Neural progenitor cell (in vitro differentiated cells): ENCODE measurements around the gene ZMIZ1. TPM values are rescaled to one million over a fixed set of nuclear protein-coding genes. Genes with fewer than 3 reads are reported as not detected.

Source experiments
- DNase-seq: peaks from one replicate; pipeline ENCODE4 v3.0.0-alpha.2; 2016; ENCODE audit warnings: low spot score
- H2AFZ ChIP-seq: fragments of 200-600 bp; sonication (generic); replicated peaks from 2 replicates; pipeline ENCODE4 v1.6.1; 2016; ENCODE audit warnings: antibody characterized with exemption
- H3F3A ChIP-seq: fragments of 200-600 bp; sonication (generic); 2 replicates; pipeline ENCODE4 v1.6.1; 2016; ENCODE audit warnings: antibody characterized with exemption, low read depth
- H3K27ac ChIP-seq: fragments of 200-600 bp; sonication (generic); 2 replicates; pipeline ENCODE4 v1.5.1; 2016; ENCODE audit warnings: mild to moderate bottlenecking
- H3K27me3 ChIP-seq: fragments of 200-600 bp; sonication (generic); 2 replicates; pipeline ENCODE4 v1.6.1; 2016; ENCODE audit warnings: mild to moderate bottlenecking, moderate library complexity
- H3K36me3 ChIP-seq: fragments of 200-600 bp; sonication (generic); 2 replicates; pipeline ENCODE4 v1.5.1; 2016
- H3K4me1 ChIP-seq: fragments of 200-600 bp; sonication (generic); 2 replicates; pipeline ENCODE4 v1.6.1; 2016; ENCODE audit warnings: mixed run types
- H3K4me2 ChIP-seq: fragments of 200-600 bp; sonication (generic); 2 replicates; pipeline ENCODE4 v1.6.1; 2016
- H3K4me3 ChIP-seq: fragments of 200-600 bp; sonication (generic); 2 replicates; pipeline ENCODE4 v1.5.1; 2016
- H3K79me2 ChIP-seq: fragments of 200-600 bp; sonication (generic); 2 replicates; pipeline ENCODE4 v1.6.1; 2016; ENCODE audit warnings: low read depth
- H3K9ac ChIP-seq: fragments of 200-600 bp; sonication (generic); 2 replicates; pipeline ENCODE4 v1.6.1; 2016
- H3K9me3 ChIP-seq: fragments of 200-600 bp; sonication (generic); 2 replicates; pipeline ENCODE4 v1.5.1; 2016; ENCODE audit warnings: low read depth
- H4K20me1 ChIP-seq: fragments of 200-600 bp; sonication (generic); 2 replicates; pipeline ENCODE4 v1.6.1; 2016; ENCODE audit warnings: low read depth
- H3K27ac Mint-ChIP-seq: 3 replicates; pipeline ENCODE4 v1.8.0; 2021; ENCODE audit warnings: mixed read lengths
- H3K27me3 Mint-ChIP-seq: 2 replicates; pipeline ENCODE4 v1.8.0; 2022; ENCODE audit warnings: low read depth, mild to moderate bottlenecking, inconsistent platforms, moderate library complexity, mixed read lengths; ENCODE audit not compliant: insufficient read depth
- H3K36me3 Mint-ChIP-seq: 3 replicates; pipeline ENCODE4 v1.8.0; 2021; ENCODE audit warnings: mixed read lengths
- H3K4me1 Mint-ChIP-seq: 3 replicates; pipeline ENCODE4 v1.8.0; 2021; ENCODE audit warnings: mixed read lengths
- H3K4me3 Mint-ChIP-seq: 3 replicates; pipeline ENCODE4 v1.8.0; 2021; ENCODE audit warnings: mild to moderate bottlenecking, moderate library complexity, mixed read lengths
- H3K9me3 Mint-ChIP-seq: 3 replicates; pipeline ENCODE4 v1.8.0; 2020; ENCODE audit warnings: mixed read lengths
- CTCF ChIP-seq: fragments of 200-600 bp; sonication (generic); IDR thresholded peaks from 2 replicates; pipeline ENCODE4 v1.5.1; 2017; ENCODE audit warnings: antibody characterized with exemption, mild to moderate bottlenecking
- EZH2 ChIP-seq: fragments of 200-600 bp; sonication (generic); IDR thresholded peaks from 2 replicates; pipeline ENCODE4 v1.6.1; 2017; ENCODE audit warnings: antibody characterized with exemption, mild to moderate bottlenecking, moderate library complexity
- EZH2phosphoT487 ChIP-seq: fragments of 200-600 bp; sonication (generic); IDR thresholded peaks from 2 replicates; pipeline ENCODE4 v1.6.1; 2017; ENCODE audit warnings: antibody characterized with exemption
- total RNA-seq: library from RNA; depleted of rRNA; stranded (reverse); fragments of >200 nt; gene quantifications from 2 replicates; pipeline ENCODE4 v1.2.3, GENCODE V29; 2015; ENCODE audit warnings: low replicate concordance

Gene ZMIZ1
- total RNA-seq, 1 donor from 2014 or later, result 5.8 TPM

GRCh38 chr10:79049931-79050895 lies 18.6 kb upstream of the ZMIZ1 start:
- peak overlapping the region; percentile 89 for H3K27ac Mint-ChIP-seq
- DNase-seq, result no peak
- no peaks in the 10 kb centered on the region for H3K79me2 ChIP-seq
- no peak overlapping the region for H3K4me3 ChIP-seq
- no peak overlapping the region for H3K4me3 Mint-ChIP-seq
- TF ChIP-seq EZH2phosphoT487 (no peak), CTCF (no peak), EZH2 (no peak)
- H3K9me3 Mint-ChIP-seq, result no peaks in the 10 kb centered on the region
- H3K4me1 Mint-ChIP-seq, result peaks cover 41% of the 10 kb centered on the region
- no peak overlapping the region for H2AFZ ChIP-seq
- no peak overlapping the region for H3K4me2 ChIP-seq
- H3K9me3 ChIP-seq, result no peaks in the 10 kb centered on the region
- H3K27me3 Mint-ChIP-seq, result peaks cover 23% of the 10 kb centered on the region
- H3F3A ChIP-seq, result no peaks in the 10 kb centered on the region
- H4K20me1 ChIP-seq, result no peaks in the 10 kb centered on the region
- H3K36me3 Mint-ChIP-seq, result no peaks in the 10 kb centered on the region
- H3K4me1 ChIP-seq, result peaks cover 22% of the 10 kb centered on the region
- H3K27me3 ChIP-seq, result no peaks in the 10 kb centered on the region
- H3K36me3 ChIP-seq, result no peaks in the 10 kb centered on the region
- H3K27ac ChIP-seq, result no peak overlapping the region
- no peak overlapping the region for H3K9ac ChIP-seq

GRCh38 chr10:79050896-79051555 lies 17.7 kb upstream of the ZMIZ1 start:
- Mint-ChIP-seq H3K4me1 (peaks cover 45% of the 10 kb centered on the region), H3K4me3 (peak overlapping the region; percentile 22), H3K27me3 (peaks cover 23% of the 10 kb centered on the region), H3K9me3 (no peaks in the 10 kb centered on the region), H3K36me3 (no peaks in the 10 kb centered on the region), H3K27ac (peak overlapping the region; percentile 50)
- TF ChIP-seq CTCF, result no peak
- TF ChIP-seq EZH2, result no peak
- TF ChIP-seq EZH2phosphoT487, result no peak
- Histone ChIP-seq H3K79me2 (no peaks in the 10 kb centered on the region), H3K4me3 (no peak overlapping the region), H3K27ac (no peak overlapping the region), H3K4me1 (peaks cover 22% of the 10 kb centered on the region), H3K36me3 (no peaks in the 10 kb centered on the region), H3K27me3 (no peaks in the 10 kb centered on the region), H3K9me3 (no peaks in the 10 kb centered on the region), H3F3A (no peaks in the 10 kb centered on the region), H4K20me1 (no peaks in the 10 kb centered on the region), H3K9ac (no peak overlapping the region), H3K4me2 (no peak overlapping the region), H2AFZ (no peak overlapping the region)
- DNase-seq, result no peak

GRCh38 chr10:79051766-79052165 lies 17.0 kb upstream of the ZMIZ1 start:
- Histone ChIP-seq H3K4me1 (peaks cover 28% of the 10 kb centered on the region), H3F3A (no peaks in the 10 kb centered on the region), H3K27ac (no peak overlapping the region), H3K79me2 (no peaks in the 10 kb centered on the region), H3K27me3 (no peaks in the 10 kb centered on the region), H3K9me3 (no peaks in the 10 kb centered on the region), H3K9ac (no peak overlapping the region), H3K4me2 (no peak overlapping the region), H2AFZ (no peak overlapping the region), H4K20me1 (no peaks in the 10 kb centered on the region), H3K36me3 (no peaks in the 10 kb centered on the region), H3K4me3 (no peak overlapping the region)
- peak overlapping the region; percentile 50 for H3K27ac Mint-ChIP-seq
- H3K27me3 Mint-ChIP-seq, result peaks cover 23% of the 10 kb centered on the region
- DNase-seq, result no peak
- no peaks in the 10 kb centered on the region for H3K36me3 Mint-ChIP-seq
- peaks cover 49% of the 10 kb centered on the region for H3K4me1 Mint-ChIP-seq
- TF ChIP-seq EZH2phosphoT487 (no peak), CTCF (no peak), EZH2 (no peak)
- no peaks in the 10 kb centered on the region for H3K9me3 Mint-ChIP-seq
- no peak overlapping the region for H3K4me3 Mint-ChIP-seq
